HL-60 (cell line): Measurements from ENCODE around the gene FAM83E.

ENCODE experiments used
- DNase-seq, 2 experiments: peaks; one replicate each; pipeline ENCODE4 v3.0.0-alpha.2; 2010 to 2020; ENCODE audit warnings: low read depth in 1 of 2, low spot score in 1 of 2
- H3K27ac ChIP-seq: fragments of 250-450 bp; sonication (Bioruptor Pico); replicated peaks from 2 replicates; pipeline ENCODE4 v1.5.1; 2020; ENCODE audit warnings: mild to moderate bottlenecking, moderate library complexity
- H3K27me3 ChIP-seq: fragments of 250-450 bp; sonication (Bioruptor Pico); 2 replicates; pipeline ENCODE4 v1.5.1; 2021; ENCODE audit warnings: mild to moderate bottlenecking, moderate library complexity; ENCODE audit not compliant: insufficient read depth, poor library complexity, severe bottlenecking
- H3K4me3 ChIP-seq: replicated peaks from 2 replicates; pipeline ENCODE4 v1.5.1; 2011; ENCODE audit warnings: mild to moderate bottlenecking, control low read depth, low read length; ENCODE audit not compliant: insufficient read depth
- GABPA ChIP-seq: IDR thresholded peaks from 2 replicates; pipeline ENCODE4 v1.6.1; 2012; ENCODE audit warnings: low read depth
- POLR2AphosphoS5 ChIP-seq: IDR thresholded peaks from 2 replicates; pipeline ENCODE4 v1.6.1; 2012; ENCODE audit warnings: low read depth
- SPI1 ChIP-seq: IDR thresholded peaks from 2 replicates; pipeline ENCODE4 v1.6.1; 2012; ENCODE audit warnings: low read depth, mild to moderate bottlenecking, borderline replicate concordance
- TF ChIP-seq, protein P1 (sequence below): IDR thresholded peaks from 2 replicates; pipeline ENCODE4 v1.6.1; 2012; ENCODE audit warnings: low read depth; ENCODE audit not compliant: insufficient replicate concordance
- TF ChIP-seq, protein P2 (sequence below): IDR thresholded peaks from one replicate; pipeline ENCODE4 v1.5.1; 2011; ENCODE audit warnings: low read length, control low read depth, inconsistent platforms; ENCODE audit not compliant: insufficient read depth

Gene FAM83E

DNA sequence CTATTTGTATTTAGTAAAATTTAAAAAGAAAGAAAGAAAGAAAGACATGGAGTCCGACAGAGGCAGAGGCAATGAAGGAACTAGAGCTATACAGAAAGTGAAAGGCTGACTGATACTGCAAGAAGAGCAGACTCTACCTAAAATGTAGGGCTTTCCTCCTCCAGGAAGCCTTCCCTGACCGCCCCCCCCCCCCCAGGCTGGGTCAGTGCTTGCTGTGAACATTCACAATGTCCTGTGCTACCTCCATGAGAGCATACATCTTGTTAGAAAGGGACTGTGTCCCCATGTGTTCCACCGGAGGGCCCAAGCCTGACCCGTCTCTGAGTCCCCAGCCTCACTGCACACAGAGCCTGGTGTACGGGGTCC, 36.8 kb upstream of the FAM83E start:
- TF ChIP-seq, protein P1, sequence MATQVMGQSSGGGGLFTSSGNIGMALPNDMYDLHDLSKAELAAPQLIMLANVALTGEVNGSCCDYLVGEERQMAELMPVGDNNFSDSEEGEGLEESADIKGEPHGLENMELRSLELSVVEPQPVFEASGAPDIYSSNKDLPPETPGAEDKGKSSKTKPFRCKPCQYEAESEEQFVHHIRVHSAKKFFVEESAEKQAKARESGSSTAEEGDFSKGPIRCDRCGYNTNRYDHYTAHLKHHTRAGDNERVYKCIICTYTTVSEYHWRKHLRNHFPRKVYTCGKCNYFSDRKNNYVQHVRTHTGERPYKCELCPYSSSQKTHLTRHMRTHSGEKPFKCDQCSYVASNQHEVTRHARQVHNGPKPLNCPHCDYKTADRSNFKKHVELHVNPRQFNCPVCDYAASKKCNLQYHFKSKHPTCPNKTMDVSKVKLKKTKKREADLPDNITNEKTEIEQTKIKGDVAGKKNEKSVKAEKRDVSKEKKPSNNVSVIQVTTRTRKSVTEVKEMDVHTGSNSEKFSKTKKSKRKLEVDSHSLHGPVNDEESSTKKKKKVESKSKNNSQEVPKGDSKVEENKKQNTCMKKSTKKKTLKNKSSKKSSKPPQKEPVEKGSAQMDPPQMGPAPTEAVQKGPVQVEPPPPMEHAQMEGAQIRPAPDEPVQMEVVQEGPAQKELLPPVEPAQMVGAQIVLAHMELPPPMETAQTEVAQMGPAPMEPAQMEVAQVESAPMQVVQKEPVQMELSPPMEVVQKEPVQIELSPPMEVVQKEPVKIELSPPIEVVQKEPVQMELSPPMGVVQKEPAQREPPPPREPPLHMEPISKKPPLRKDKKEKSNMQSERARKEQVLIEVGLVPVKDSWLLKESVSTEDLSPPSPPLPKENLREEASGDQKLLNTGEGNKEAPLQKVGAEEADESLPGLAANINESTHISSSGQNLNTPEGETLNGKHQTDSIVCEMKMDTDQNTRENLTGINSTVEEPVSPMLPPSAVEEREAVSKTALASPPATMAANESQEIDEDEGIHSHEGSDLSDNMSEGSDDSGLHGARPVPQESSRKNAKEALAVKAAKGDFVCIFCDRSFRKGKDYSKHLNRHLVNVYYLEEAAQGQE: no peak
- TF ChIP-seq POLR2AphosphoS5 (no peak), GABPA (no peak), SPI1 (no peak)
- TF ChIP-seq, protein P2, sequence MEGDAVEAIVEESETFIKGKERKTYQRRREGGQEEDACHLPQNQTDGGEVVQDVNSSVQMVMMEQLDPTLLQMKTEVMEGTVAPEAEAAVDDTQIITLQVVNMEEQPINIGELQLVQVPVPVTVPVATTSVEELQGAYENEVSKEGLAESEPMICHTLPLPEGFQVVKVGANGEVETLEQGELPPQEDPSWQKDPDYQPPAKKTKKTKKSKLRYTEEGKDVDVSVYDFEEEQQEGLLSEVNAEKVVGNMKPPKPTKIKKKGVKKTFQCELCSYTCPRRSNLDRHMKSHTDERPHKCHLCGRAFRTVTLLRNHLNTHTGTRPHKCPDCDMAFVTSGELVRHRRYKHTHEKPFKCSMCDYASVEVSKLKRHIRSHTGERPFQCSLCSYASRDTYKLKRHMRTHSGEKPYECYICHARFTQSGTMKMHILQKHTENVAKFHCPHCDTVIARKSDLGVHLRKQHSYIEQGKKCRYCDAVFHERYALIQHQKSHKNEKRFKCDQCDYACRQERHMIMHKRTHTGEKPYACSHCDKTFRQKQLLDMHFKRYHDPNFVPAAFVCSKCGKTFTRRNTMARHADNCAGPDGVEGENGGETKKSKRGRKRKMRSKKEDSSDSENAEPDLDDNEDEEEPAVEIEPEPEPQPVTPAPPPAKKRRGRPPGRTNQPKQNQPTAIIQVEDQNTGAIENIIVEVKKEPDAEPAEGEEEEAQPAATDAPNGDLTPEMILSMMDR: no peak
- Histone ChIP-seq H3K27me3 (no peaks in the 10 kb centered on the region), H3K27ac (no peak overlapping the region), H3K4me3 (no peak overlapping the region)
- DNase-seq: no peak

DNA sequence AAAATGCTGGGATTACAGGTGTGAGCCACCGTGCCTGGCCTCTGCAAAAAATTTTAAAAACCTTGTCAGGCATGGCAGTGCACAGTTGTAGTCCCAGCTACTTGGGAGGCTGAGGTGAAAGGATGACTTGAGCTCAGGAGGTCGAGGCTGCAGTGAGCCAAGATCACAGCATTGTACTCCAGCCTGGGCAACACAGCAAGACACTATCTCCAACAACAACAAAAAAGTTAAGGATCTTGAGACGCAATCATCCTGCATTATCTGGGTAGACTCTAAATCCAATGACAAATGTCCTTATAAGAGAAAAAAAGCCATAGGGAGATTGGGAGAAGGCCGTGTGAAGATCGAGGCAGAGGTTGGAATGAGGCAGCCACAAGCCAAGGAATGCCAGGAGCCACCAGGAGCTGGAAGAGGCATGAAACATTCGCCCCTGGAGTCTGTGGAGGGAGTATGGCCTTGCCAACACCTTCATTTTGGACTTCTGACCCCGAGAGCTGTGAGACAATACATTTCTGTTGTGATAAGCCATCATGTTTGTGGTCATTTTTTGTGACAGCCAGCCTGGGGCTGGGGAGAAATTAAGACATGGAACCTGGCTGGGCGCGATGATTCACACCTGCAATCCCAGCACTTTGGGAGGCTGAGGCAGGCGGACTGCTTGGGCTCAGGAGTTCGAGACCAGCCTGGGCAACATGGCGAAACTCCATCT, 36.3 kb upstream of the FAM83E start:
- no peak overlapping the region for H3K4me3 ChIP-seq
- TF ChIP-seq POLR2AphosphoS5 (no peak), GABPA (no peak)
- TF ChIP-seq, protein P2: no peak

DNA sequence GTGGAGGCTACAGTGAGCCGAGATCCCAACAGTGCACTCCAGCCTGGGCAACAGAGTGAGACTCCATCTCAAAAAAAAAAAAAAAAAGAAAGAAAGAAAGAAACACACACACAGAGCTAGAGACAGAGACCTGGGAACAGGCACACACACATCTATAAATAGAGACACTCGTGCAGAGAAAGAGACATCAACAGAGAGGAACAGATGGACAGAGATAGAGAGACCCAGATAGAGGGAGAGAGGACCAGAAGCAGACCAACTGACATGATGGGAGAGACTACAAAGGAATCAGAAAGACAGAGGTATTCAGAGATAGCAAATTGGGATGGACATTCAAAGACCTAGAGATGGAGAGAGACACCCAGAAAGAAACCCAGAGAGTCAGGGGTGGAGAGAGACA, 33.3 kb upstream of the FAM83E start:
- no peak overlapping the region for H3K27ac ChIP-seq
- no peak for DNase-seq
- TF ChIP-seq GABPA (no peak), SPI1 (no peak), POLR2AphosphoS5 (no peak)
- TF ChIP-seq, protein P1: no peak
- TF ChIP-seq, protein P2: no peak
- H3K4me3 ChIP-seq: no peak overlapping the region
- H3K27me3 ChIP-seq: no peaks in the 10 kb centered on the region

More for the DNA sequence above, 36.3 kb upstream of the FAM83E start:
- Histone ChIP-seq H3K27me3 (no peaks in the 10 kb centered on the region), H3K27ac (no peak overlapping the region)
- DNase-seq: no peak

DNA sequence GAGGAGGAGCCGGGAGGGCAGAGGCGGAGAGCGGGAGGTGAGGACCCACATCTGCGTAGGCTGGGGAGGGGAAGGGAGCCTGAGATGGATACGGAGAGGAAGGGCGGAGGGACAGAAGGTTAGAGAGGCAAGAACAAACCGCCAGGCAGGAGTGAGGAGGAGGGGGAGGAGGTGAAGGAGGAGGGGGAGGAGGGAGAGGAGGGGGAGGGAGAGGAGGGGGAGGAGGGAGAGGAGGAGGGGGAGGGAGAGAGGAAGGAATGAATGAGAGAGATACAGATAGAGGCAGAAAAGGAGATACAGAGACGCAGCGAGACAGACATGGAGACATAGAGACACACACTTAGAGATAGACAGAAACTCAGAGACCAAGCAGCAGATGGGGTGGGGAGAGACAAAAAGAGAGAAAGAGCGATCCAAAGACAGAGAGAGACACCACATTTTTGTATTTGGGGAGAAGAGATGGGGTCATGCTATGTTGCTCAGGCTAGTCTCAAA, 31.9 kb upstream of the FAM83E start:
- Histone ChIP-seq H3K27ac (no peak overlapping the region), H3K27me3 (no peaks in the 10 kb centered on the region), H3K4me3 (peak overlapping the region; percentile 43; the same call in 1 of the 2 replicates)
- TF ChIP-seq SPI1 (no peak), GABPA (no peak)
- TF ChIP-seq, protein P2: no peak
- TF ChIP-seq, protein P1: no peak
- peak in 1 of 2 experiments; percentile 73 for DNase-seq
